ENCODE results near the gene PRKCZ. TPM values are rescaled to one million over a fixed set of nuclear protein-coding genes. Genes with fewer than 3 reads are reported as not detected.

Gene PRKCZ
- total and polyA plus RNA-seq, 5 donors from 2014 or later, result 11.0 to 42.7 (median 13.6) TPM

- H3K27ac Mint-ChIP-seq, result no peak overlapping the region
- DNase-seq (no peak), ATAC-seq (ENCODE audit: low read depth in 2 of 2) (no peak)
- peaks cover 20% of the 10 kb centered on the region for H3K36me3 ChIP-seq (ENCODE audit: control insufficient read depth, insufficient read depth, low read length)
- peak overlapping the region in 1 of 4 donors; percentile 19 for H3K4me3 Mint-ChIP-seq
- H3K9me3 Mint-ChIP-seq, result no peaks in the 10 kb centered on the region
- no peaks in the 10 kb centered on the region for H3K9me3 ChIP-seq (ENCODE audit: control insufficient read depth in 2 of 2, low read length in 2 of 2)
- no peak overlapping the region for H3K27ac ChIP-seq (ENCODE audit: insufficient read depth, low read length, poor library complexity, severe bottlenecking)
- H3K4me3 ChIP-seq (ENCODE audit: low read depth, low read length), result no peak overlapping the region
- H3K36me3 Mint-ChIP-seq, result no peaks in the 10 kb centered on the region
- no peaks in the 10 kb centered on the region for H3K27me3 Mint-ChIP-seq
- no peaks in the 10 kb centered on the region for H3K27me3 ChIP-seq (ENCODE audit: control insufficient read depth, insufficient read depth, low read length)
- H3K4me1 Mint-ChIP-seq, result peaks cover 0 to 10% (median 4%) of the 10 kb centered on the region in 4 donors
- H3K4me1 ChIP-seq (ENCODE audit: control insufficient read depth, insufficient read depth, low read length, poor library complexity, severe bottlenecking), result peaks cover 8% of the 10 kb centered on the region
These were observed 5.8 kb downstream of the PRKCZ start for GRCh38 chr1:2055911-2056575.

GRCh38 chr1:2056955-2057590, 6.9 kb downstream of the PRKCZ start:
- Mint-ChIP-seq H3K27ac (no peak overlapping the region), H3K9me3 (no peaks in the 10 kb centered on the region), H3K36me3 (peaks cover 4% of the 10 kb centered on the region), H3K4me3 (no peak overlapping the region), H3K4me1 (peaks cover 0 to 10% (median 4%) of the 10 kb centered on the region in 4 donors), H3K27me3 (no peaks in the 10 kb centered on the region)
- DNase-seq (no peak), ATAC-seq (ENCODE audit: low read depth in 2 of 2) (no peak)
- Histone ChIP-seq H3K27ac (ENCODE audit: insufficient read depth, low read length, poor library complexity, severe bottlenecking) (no peak overlapping the region), H3K36me3 (ENCODE audit: control insufficient read depth, insufficient read depth, low read length) (peaks cover 25% of the 10 kb centered on the region), H3K4me1 (ENCODE audit: control insufficient read depth, insufficient read depth, low read length, poor library complexity, severe bottlenecking) (peaks cover 3% of the 10 kb centered on the region), H3K9me3 (ENCODE audit: control insufficient read depth in 2 of 2, low read length in 2 of 2) (no peaks in the 10 kb centered on the region), H3K27me3 (ENCODE audit: control insufficient read depth, insufficient read depth, low read length) (no peaks in the 10 kb centered on the region), H3K4me3 (ENCODE audit: low read depth, low read length) (no peak overlapping the region)

DNA sequence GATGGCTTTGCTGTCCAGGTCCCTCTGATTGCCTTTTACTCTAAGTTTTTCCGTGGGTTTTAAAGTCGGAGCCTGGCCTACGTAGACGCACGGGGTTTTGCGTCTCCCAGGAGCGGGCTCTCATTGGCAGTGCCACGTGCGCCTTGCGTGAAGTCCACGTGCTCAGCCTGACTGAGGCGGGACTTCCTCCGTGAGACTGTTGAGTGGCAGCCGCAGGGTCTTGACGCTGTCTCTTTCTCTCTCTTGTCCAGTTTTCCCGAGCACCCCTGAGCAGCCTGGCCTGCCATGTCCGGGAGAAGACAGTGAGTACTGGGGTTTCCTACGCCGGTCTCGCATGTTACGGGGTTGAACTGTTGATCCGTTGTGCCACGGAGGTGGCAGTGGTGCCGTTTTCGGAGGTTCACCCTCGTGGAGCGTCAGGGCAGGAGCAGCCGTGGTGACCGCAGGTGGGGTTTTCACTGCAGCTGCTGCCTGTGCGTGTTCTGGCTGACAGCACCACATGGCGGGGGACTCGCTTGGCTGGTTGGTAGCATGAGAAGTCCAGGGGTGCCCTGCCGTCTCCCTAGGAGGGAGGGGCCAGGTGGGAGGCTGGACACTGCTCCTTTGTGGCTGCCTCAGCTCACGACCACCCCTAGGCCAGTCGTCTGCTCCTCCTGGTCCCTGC, 9.2 kb downstream of the PRKCZ start:
- Histone ChIP-seq H3K4me1 (ENCODE audit: control insufficient read depth, insufficient read depth, low read length, poor library complexity, severe bottlenecking) (no peaks in the 10 kb centered on the region), H3K27me3 (ENCODE audit: control insufficient read depth, insufficient read depth, low read length) (no peaks in the 10 kb centered on the region), H3K27ac (ENCODE audit: insufficient read depth, low read length, poor library complexity, severe bottlenecking) (no peak overlapping the region), H3K9me3 (ENCODE audit: control insufficient read depth in 2 of 2, low read length in 2 of 2) (no peaks in the 10 kb centered on the region), H3K4me3 (ENCODE audit: low read depth, low read length) (no peak overlapping the region), H3K36me3 (ENCODE audit: control insufficient read depth, insufficient read depth, low read length) (peaks cover 27% of the 10 kb centered on the region)
- no peaks in the 10 kb centered on the region for H3K27me3 Mint-ChIP-seq
- peaks cover 0 to 6% (median 1%) of the 10 kb centered on the region in 4 donors for H3K4me1 Mint-ChIP-seq
- no peak for ATAC-seq (ENCODE audit: low read depth in 2 of 2)
- H3K27ac Mint-ChIP-seq, result no peak overlapping the region
- DNase-seq, result no peak
- H3K4me3 Mint-ChIP-seq, result no peak overlapping the region
- peaks cover 0 to 5% (median 0%) of the 10 kb centered on the region in 7 donors for H3K9me3 Mint-ChIP-seq
- peaks cover 23% of the 10 kb centered on the region for H3K36me3 Mint-ChIP-seq

DNA sequence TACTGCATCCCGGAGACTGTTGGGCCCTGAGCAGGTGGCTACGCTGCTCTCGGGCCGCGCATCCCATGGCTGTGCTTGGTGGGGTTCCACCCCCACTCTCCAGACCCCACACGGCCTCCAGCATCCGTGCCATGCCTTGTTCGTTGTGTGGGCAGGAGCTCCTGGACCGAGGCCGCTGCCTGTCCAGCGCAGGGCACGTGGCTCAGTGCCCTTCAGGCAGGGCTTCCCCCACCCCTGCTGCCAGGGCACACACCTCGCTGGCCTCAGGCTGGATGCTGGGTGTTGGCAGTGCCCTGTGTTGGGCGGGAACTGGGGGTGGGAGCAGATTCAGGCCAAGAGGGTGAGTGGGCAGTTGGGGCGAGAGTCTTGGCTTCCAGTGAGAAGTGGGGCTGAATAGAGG, 9.9 kb downstream of the PRKCZ start:
- Mint-ChIP-seq H3K27me3 (no peaks in the 10 kb centered on the region), H3K9me3 (peaks cover 0 to 5% (median 0%) of the 10 kb centered on the region in 7 donors), H3K4me1 (peaks cover 0 to 8% (median 2%) of the 10 kb centered on the region in 4 donors), H3K27ac (no peak overlapping the region), H3K36me3 (peaks cover 29% of the 10 kb centered on the region), H3K4me3 (no peak overlapping the region)
- no peak overlapping the region for H3K4me3 ChIP-seq (ENCODE audit: low read depth, low read length)
- peaks cover 27% of the 10 kb centered on the region for H3K36me3 ChIP-seq (ENCODE audit: control insufficient read depth, insufficient read depth, low read length)
- DNase-seq, result no peak
- H3K9me3 ChIP-seq (ENCODE audit: control insufficient read depth in 2 of 2, low read length in 2 of 2), result no peaks in the 10 kb centered on the region
- H3K27me3 ChIP-seq (ENCODE audit: control insufficient read depth, insufficient read depth, low read length), result no peaks in the 10 kb centered on the region
- H3K27ac ChIP-seq (ENCODE audit: insufficient read depth, low read length, poor library complexity, severe bottlenecking), result no peak overlapping the region
- no peak for ATAC-seq (ENCODE audit: low read depth in 2 of 2)
- H3K4me1 ChIP-seq (ENCODE audit: control insufficient read depth, insufficient read depth, low read length, poor library complexity, severe bottlenecking), result no peaks in the 10 kb centered on the region

DNA sequence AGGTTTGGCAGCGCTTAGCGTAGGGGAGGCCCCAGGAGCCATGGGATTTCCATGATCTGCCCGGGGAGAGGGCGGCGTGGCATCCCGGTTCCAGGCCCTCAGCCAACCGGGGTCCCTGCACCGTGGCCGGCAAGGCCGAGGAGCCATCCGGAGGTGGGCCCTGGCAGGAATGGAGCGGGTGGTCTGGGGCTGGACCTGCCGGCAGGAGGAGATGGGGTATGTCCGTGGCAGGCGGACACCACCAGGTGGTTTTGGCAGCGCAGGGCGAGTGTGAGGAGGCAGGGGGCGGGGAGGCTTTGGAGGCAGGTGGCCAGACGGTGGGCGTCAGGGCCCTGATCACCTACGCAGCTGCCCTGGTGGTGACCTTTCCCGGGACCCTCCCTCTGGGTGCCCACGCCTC, 10.3 kb downstream of the PRKCZ start:
- Mint-ChIP-seq H3K4me1 (peaks cover 0 to 8% (median 3%) of the 10 kb centered on the region in 4 donors), H3K27ac (no peak overlapping the region), H3K36me3 (peaks cover 32% of the 10 kb centered on the region), H3K4me3 (no peak overlapping the region), H3K9me3 (peaks cover 0 to 5% (median under 1%) of the 10 kb centered on the region in 7 donors), H3K27me3 (no peaks in the 10 kb centered on the region)
- H3K36me3 ChIP-seq (ENCODE audit: control insufficient read depth, insufficient read depth, low read length), result peaks cover 25% of the 10 kb centered on the region
- H3K27ac ChIP-seq (ENCODE audit: insufficient read depth, low read length, poor library complexity, severe bottlenecking), result no peak overlapping the region
- DNase-seq (no peak), ATAC-seq (ENCODE audit: low read depth in 2 of 2) (no peak)
- H3K4me1 ChIP-seq (ENCODE audit: control insufficient read depth, insufficient read depth, low read length, poor library complexity, severe bottlenecking), result no peaks in the 10 kb centered on the region
- H3K9me3 ChIP-seq (ENCODE audit: control insufficient read depth in 2 of 2, low read length in 2 of 2), result no peaks in the 10 kb centered on the region
- no peaks in the 10 kb centered on the region for H3K27me3 ChIP-seq (ENCODE audit: control insufficient read depth, insufficient read depth, low read length)
- H3K4me3 ChIP-seq (ENCODE audit: low read depth, low read length), result no peak overlapping the region

GRCh38 chr1:2061065-2061778, 11.0 kb downstream of the PRKCZ start:
- Histone ChIP-seq H3K27ac (ENCODE audit: insufficient read depth, low read length, poor library complexity, severe bottlenecking) (no peak overlapping the region), H3K9me3 (ENCODE audit: control insufficient read depth in 2 of 2, low read length in 2 of 2) (no peaks in the 10 kb centered on the region), H3K27me3 (ENCODE audit: control insufficient read depth, insufficient read depth, low read length) (no peaks in the 10 kb centered on the region), H3K36me3 (ENCODE audit: control insufficient read depth, insufficient read depth, low read length) (peaks cover 26% of the 10 kb centered on the region), H3K4me3 (ENCODE audit: low read depth, low read length) (no peak overlapping the region), H3K4me1 (ENCODE audit: control insufficient read depth, insufficient read depth, low read length, poor library complexity, severe bottlenecking) (no peaks in the 10 kb centered on the region)
- ATAC-seq (ENCODE audit: low read depth in 2 of 2), result no peak
- no peaks in the 10 kb centered on the region for H3K27me3 Mint-ChIP-seq
- peaks cover 39% of the 10 kb centered on the region for H3K36me3 Mint-ChIP-seq
- no peak overlapping the region for H3K4me3 Mint-ChIP-seq
- no peak for DNase-seq
- no peak overlapping the region for H3K27ac Mint-ChIP-seq
- H3K9me3 Mint-ChIP-seq, result peaks cover 0 to 6% (median 4%) of the 10 kb centered on the region in 7 donors
- H3K4me1 Mint-ChIP-seq, result peaks cover 0 to 8% (median 4%) of the 10 kb centered on the region in 4 donors

DNA sequence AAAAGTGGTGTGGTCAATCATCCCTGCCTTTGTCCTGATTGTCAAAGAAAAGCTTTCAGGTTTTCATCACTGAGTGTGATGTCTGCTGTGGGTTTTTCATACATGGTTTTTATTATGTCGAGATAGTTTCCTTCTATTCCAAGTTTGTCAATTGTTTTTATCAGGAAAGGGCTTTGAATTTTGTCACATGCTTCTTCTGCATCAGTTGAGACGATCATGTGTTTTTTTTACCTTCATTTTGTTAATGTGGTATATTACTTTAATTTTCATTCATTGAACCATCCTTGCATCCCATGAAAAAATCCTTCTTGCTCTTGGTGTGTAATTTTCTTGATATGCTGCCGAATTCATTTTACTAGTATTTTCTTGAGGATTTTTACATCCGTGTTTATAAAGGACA, 15.5 kb downstream of the PRKCZ start:
- H3K27me3 ChIP-seq (ENCODE audit: control insufficient read depth, insufficient read depth, low read length), result no peaks in the 10 kb centered on the region
- Mint-ChIP-seq H3K27ac (no peak overlapping the region), H3K4me1 (peaks cover 0 to 8% (median 4%) of the 10 kb centered on the region in 4 donors), H3K36me3 (peaks cover 49% of the 10 kb centered on the region), H3K4me3 (no peak overlapping the region), H3K27me3 (no peaks in the 10 kb centered on the region), H3K9me3 (peaks cover 0 to 8% (median 4%) of the 10 kb centered on the region in 7 donors)
- no peaks in the 10 kb centered on the region for H3K4me1 ChIP-seq (ENCODE audit: control insufficient read depth, insufficient read depth, low read length, poor library complexity, severe bottlenecking)
- no peak overlapping the region for H3K4me3 ChIP-seq (ENCODE audit: low read depth, low read length)
- DNase-seq, result no peak
- H3K36me3 ChIP-seq (ENCODE audit: control insufficient read depth, insufficient read depth, low read length), result peaks cover 15% of the 10 kb centered on the region
- no peaks in the 10 kb centered on the region for H3K9me3 ChIP-seq (ENCODE audit: control insufficient read depth in 2 of 2, low read length in 2 of 2)
- no peak overlapping the region for H3K27ac ChIP-seq (ENCODE audit: insufficient read depth, low read length, poor library complexity, severe bottlenecking)
- ATAC-seq (ENCODE audit: low read depth in 2 of 2), result no peak

Data from CD4-positive, CD25-positive, alpha-beta regulatory T cell (primary cell).